HepG2 (cell line): Measurements from ENCODE around the gene STXBP4.

Experiments used
- CEBPG ChIP-seq: IDR thresholded peaks from 2 replicates; pipeline ENCODE4 v1.6.1; 2016
- CREBL2 ChIP-seq: sonication (generic); formaldehyde crosslinking; IDR thresholded peaks from 2 replicates; pipeline ENCODE4 v1.8.1; 2023; ENCODE audit warnings: missing genetic modification reagents, mild to moderate bottlenecking, borderline replicate concordance
- CTCF ChIP-seq: sonication (generic); formaldehyde crosslinking; IDR thresholded peaks from 2 replicates; pipeline ENCODE4 v1.5.0; 2020; ENCODE audit warnings: mild to moderate bottlenecking, missing genetic modification reagents, moderate library complexity
- EZH2 ChIP-seq: conservative IDR thresholded peaks from 2 replicates; pipeline ENCODE4 v1.6.1; 2012; ENCODE audit warnings: mild to moderate bottlenecking, low read depth, low read length, moderate library complexity
- HDAC6 ChIP-seq: fragments of 200-600 bp; sonication (generic); IDR thresholded peaks from 2 replicates; pipeline ENCODE4 v1.7.0; 2017; ENCODE audit warnings: mild to moderate bottlenecking, antibody characterized with exemption, low read length, low read depth
- NONO ChIP-seq, 2 experiments: fragments of 450-650 bp in 1 of 2; sonication (generic) in 1 of 2; formaldehyde crosslinking in 1 of 2; IDR thresholded peaks in 1 of 2; conservative IDR thresholded peaks in 1 of 2; 2 replicates each; pipeline versions ENCODE4 v1.6.1 to v1.8.0; 2017 to 2022; ENCODE audit warnings: mild to moderate bottlenecking in 1 of 2, missing genetic modification reagents in 1 of 2, moderate library complexity in 1 of 2
- POLR2A ChIP-seq, 2 experiments: IDR thresholded peaks; 2 replicates each; pipeline ENCODE4 v1.6.1; 2011; ENCODE audit warnings: low read depth in 2 of 2, low read length in 2 of 2, mild to moderate bottlenecking in 1 of 2, moderate library complexity in 1 of 2; ENCODE audit not compliant: insufficient read depth in 1 of 2

- TF ChIP-seq EZH2 (no peak), NONO (IDR thresholded peaks at IDR 0.05) (no peak), NONO (CRISPR knock-in tag; conservative IDR thresholded peaks at IDR 0.05) (no peak), POLR2A (IDR thresholded peaks at IDR 0.05; ENCODE audit: insufficient read depth in 1 of 2, low read depth in 2 of 2, low read length in 2 of 2) (no peak), CEBPG (CRISPR knock-in tag) (no peak), HDAC6 (no peak), CTCF (CRISPR knock-in tag) (no peak), CREBL2 (no peak)
Measured at GRCh38 chr17:55219934-55220333, 251.4 kb downstream of the STXBP4 start.
